HG03103 (cell line): ENCODE measurements around the gene COL9A3.

Experiments
- ATAC-seq: cut with Tn5 transposase; IDR thresholded peaks from one replicate; pipeline ENCODE4 v1.9.1; 2021; ENCODE audit warnings: low read depth; ENCODE audit not compliant: unreplicated experiment

COL9A3 gene

DNA sequence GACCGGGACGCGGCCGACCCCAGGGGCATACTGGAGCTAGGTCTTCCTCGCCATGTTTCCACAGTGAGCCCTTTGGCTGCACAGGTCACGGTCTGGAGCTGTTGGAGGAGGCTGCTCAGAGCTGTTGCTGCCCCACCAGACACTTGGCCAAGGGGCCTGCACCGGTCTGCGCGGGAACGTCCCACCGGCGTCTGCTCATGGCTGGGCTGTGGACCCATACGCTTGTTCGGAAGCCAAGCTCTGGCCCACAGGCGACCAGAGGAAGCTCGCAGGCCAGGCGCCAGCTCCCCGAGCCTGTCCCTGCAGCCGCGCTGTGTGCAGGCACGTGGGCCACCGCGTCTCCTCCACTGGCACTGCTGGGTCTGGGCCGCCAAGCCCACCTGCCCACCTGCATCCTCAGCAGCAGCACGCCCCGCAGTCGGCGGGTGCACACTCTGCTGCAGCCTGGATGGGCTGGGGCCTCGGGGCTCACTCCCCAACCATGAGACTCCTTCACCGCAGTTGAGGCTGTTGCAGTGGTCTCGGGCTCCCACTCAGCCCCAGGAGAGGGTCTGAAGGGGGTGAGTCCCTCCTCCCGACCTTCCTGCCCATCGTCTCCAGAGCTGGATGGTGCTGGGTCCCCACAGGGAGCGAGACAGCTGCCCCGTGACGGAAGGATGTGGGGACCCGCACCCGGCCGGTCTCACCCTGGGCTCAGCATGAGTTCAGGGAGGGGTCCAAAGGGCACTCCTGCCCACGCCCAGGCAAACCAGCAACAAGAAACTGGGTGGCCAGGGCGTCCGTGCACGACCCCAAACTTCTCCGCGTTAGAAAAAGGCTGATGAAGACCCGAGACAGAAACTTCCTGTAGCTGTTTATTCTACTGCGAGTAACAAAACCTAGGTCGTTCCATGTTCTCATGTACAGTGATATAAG lies 60.3 kb downstream of the COL9A3 start:
- ATAC-seq, result no peak

DNA sequence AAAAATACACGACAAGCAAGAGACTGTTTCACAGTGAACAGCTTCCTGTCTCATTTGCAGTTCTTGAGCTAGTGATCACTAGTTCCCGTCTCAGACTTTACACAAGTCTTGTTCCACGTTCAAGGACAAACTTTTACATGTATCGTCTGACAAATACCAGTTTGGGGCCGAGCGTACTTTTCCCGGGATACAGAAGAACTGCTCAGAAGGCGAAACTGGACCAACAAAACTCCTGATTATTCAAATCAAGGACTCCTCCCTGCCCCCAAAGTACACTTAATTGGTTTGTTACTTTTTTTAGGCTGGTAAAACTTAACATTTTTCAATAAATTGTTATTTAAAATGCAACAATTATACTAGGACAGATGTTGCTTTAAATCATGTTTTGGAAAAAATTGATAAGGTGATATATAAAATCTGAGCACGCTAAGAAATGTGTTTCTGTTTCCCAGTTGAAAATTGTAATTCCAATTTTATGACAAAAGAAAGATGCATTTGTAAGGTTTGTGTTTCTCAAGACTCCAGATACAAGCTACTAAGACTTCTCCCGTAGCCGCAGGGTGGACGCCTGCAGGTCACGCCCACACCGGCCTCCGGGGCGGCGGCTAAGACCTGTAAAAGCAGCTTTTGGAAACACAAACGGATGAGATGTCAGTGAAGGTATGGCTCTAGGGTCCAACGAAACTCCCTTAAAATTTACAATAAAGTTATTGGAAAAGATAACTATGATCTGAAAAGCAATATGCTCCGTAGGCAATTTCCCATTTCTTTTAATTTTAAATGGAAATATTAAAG lies 61.6 kb downstream of the COL9A3 start:
- no peak for ATAC-seq

DNA sequence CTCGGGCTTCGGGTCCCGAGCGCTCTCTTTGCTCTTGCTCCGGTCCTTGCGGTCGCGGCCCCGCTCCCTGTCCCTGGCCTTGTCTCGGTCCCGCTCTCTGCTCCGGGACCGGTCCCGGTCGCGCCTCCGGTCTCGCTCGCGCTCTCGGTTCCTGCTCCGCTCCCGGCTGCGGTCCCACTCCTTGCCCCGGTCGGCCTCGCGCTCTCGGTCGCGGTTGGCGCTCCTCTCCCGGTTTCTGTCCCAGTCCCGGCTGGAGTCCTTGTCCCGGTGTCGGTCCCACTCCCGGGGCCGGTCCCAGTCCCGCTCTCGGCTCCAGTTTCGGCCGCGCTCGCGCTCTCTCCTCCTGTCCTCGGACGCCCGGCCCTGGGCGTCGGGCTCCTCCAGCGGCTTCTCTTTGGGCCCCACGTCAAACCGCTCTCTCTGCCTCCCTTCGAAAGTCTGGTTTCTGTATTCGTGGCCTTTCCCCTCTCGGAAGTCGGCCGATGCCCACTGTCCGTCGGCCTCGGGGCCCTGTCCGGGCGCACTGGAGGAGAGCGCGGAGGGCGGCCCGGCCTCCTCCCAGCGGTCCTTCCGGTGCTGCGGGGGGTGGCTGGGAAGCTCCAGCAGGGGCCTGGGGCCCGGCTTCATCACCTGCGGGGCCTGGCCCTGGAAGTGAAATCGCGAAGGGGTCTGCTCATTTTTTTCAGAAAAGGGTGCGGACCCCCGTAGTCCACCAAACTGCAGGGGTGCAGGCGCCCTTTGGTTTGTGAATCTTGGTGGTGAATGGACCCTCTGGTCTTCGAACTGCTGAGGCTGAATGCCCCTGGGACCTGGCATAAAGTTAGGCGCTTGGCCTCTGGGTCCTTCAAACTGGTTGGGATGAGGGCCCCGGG lies 62.7 kb downstream of the COL9A3 start:
- no peak for ATAC-seq

- ATAC-seq, result no peak
Measured at GRCh38 chr20:62880147-62880934, 63.5 kb downstream of the COL9A3 start.

- no peak for ATAC-seq
Measured at GRCh38 chr20:62880935-62881661, 64.2 kb downstream of the COL9A3 start.

DNA sequence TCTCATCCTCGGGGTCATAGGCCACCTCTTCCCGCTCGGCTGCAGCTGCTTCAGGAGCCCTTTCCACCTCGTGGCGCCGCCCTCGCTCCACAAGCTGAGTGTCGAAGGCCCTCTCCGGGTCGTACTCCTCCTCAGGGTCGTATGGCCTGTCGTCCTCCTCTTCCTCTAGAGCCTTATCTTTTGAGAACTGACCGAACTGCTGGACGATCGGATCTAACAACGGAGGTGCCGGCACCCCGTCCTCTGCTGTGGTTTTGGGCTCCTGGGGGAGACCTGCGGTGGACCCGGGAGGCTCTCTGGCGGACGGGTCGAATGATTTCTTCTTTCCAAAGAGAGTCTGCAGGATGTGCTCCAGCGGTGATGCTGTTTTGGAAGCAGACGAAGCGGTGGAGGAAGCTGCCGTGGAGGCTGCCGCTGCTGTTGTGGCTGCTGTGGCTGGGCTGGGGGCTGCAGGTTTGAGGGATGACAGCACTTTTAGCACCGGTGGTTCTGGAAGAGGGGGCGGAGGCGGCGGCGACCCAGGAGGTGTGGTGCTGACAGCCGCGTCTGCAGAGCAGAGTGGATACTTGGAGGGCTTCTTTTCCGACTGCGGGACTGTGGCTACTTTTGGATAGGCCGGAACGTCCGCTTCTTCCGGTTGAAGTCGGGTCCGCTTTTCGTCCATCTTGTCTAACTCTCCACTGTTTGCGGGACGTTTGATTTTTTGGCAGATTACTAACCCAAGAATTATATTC lies 65.0 kb downstream of the COL9A3 start:
- no peak for ATAC-seq

- ATAC-seq, result no peak
Measured at GRCh38 chr20:62882426-62882825, 65.6 kb downstream of the COL9A3 start.

DNA sequence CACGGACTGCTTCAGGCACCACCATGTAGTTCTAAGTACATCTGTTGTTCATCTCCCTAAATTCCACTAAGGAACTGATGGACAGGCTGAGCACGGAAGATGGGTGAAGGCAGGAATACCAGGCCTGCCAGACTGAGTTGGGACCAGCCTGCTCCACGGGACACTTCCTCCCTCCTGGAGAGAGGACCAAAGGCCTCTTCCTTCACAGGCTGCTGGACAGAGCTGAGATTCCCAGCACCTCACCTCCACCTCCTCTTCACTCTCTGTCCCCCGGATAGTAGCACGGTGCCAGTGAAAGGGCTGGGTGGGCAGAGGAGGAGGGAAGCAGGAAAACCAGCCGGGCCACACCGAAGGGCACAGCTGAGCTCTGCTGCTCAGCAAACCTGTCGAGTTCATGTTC lies 67.7 kb downstream of the COL9A3 start:
- no peak for ATAC-seq

DNA sequence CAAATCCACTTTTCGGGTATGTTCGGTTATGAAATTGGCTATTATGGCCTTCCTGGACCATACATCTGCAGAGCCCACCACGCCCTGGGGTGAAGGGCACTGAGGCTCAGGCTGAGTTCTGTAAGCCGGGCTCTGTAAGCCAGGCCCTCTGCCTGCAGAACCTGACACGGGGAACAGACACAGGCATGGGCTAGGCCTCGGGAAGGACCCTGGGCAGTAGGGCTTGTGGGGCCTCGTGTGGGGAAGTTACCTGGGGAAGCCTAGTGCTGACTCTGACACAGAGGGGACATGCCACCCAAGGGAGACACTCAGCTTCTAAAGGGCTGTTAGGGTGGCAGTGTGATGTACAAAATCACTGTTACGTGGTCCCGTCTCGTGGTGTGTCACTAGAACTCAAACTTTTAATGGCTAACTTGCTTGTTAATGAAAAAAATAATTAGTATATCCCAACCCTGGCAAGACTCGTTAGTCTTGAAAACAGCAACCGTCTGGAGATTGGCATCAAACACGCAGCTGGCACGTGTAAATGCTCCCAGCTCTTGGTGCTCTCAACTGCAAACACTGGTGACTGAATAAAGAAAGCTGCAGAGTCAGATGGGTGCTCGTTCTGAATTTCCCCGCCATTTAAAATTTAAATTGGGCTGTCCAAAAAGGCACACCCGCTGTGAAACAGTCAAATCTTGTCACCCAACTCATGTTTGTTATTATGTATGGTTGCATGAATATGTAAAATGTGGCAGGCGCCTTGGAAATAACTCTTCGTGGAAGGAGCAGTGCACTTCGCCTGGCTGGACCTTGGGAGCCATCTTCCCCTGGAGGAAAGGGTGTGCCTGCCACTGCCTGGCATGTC lies 68.4 kb downstream of the COL9A3 start:
- ATAC-seq, result no peak

DNA sequence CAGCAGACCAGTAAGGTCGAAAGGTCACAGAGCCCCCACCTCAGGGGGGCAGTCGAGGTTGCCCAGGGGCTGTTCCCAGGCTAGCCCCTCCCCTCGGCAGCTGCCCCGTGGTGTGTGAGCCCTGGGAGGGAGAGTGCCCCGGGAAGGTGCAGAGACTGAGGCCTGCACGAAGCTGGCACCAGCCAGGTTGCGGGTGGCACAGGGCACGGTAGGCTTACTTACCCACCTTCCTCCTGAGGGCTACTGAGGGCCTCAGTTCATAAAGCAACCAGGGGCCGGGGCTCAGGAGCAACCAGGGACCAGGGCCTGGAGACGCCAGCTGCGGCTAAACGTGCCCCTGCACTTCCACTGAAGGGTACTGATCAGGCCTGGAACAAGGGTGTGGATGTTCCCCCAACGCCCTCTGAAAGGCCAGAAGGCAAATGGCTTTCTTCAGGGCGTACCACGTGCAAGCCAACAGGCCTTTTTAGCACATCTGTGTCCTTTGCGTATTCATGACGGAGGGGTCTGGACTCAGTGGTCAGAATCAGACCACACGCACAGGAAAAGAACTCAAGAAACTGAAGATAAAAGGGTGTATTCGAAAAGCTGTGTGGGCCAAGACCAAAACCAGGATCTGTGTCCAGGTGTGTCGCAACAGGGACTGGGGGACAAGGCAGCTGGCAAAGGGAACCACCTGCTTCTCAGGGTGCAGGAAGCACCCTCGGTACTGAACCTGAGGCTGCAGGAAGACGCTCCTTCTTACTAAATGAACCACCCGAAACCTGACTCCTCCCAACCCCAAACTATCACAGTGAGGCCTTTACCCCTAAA lies 69.3 kb downstream of the COL9A3 start:
- ATAC-seq, result no peak

- no peak for ATAC-seq
Measured at GRCh38 chr20:62886709-62887058, 69.8 kb downstream of the COL9A3 start.

DNA sequence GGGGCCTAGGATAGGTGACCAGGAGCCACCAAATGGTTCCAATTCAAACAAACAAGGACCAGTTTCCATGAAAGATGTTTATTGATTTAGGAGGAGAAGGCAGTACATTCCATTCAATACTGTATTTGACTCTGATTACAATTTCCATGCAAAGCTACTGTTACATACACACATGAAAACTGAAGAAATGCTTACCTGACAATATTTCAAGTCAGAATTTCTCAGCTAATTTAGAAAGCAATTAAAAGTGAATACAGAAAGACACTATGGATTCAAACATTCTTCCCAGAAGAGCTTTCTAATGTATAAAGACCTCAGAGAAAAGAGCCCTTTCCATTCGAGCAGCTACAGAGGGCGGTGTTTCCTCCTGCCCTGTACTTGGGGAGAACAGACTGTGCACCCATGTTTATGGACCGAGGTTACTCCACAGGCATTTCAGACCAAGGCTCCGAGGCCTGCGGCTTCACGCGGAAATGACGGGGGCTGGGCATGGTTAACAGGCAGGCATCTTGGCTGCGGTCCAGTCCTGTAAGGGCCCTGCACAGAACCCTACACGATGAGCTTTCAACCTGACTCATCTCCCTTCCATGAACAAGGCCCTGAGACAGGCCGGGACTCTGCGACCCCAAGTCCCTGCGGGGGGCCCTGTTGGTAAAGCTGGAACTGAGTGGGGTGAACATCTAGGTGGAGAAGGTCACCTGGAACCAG lies 70.5 kb downstream of the COL9A3 start:
- no peak for ATAC-seq

GRCh38 chr20:62887860-62888239 lies 71.0 kb downstream of the COL9A3 start:
- no peak for ATAC-seq

GRCh38 chr20:62888406-62888805 lies 71.6 kb downstream of the COL9A3 start:
- no peak for ATAC-seq

DNA sequence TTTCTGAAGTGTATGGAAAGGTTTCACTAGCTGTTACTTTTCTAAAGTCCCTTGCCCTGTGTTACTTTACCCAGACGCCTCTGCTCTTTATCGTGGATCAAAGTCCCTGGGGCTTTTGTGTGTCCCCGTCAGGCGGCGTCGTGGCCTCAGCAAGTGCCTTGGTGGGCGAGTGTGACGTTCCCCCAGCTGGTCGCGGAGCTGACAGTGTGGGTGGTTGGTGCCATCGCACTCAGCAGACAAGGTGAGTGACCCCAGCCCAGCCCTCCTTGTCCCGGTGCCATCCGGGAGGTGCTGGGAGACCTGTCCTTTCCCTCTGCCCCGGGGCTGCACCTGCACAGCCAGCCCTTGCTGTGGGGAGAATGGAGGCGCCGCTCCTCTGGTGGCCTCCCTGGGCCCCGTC lies 72.1 kb downstream of the COL9A3 start:
- no peak for ATAC-seq

DNA sequence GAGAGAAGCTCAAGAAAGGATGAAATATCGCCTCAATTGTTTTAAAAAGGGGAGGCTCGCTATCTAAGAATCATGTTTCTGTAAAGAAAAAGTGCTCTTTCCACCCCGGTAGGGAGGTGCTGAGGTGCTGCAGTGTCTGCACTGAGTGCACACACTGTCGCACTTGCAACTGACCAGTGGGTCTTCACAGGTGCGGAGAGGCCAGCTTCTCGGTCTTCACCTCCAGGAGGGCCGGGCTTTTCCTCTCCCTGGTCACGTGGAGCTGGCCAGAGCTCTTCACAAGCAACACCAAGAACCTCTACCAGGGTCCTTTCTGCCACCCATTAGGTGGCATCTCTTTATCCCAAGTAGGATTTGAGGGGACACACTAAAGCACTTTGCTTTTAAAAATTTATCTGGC lies 72.6 kb downstream of the COL9A3 start:
- no peak for ATAC-seq
